T47D (cell line): Measurements from ENCODE around the gene CPA4.
"Not testable (repeated sequence)": the region's sequence is repeated elsewhere in the genome, so short reads cannot be mapped to it uniquely, and the experiment has no call there.

ENCODE experiments used
- DNase-seq, 2 experiments: peaks; one replicate each; pipeline versions ENCODE4 v3.0.0 to v3.0.0-alpha.2; 2011 to 2012; ENCODE audit warnings: low read depth in 1 of 2, low spot score in 1 of 2
- JUND ChIP-seq: IDR thresholded peaks from 2 replicates; pipeline ENCODE4 v1.6.1; 2012; ENCODE audit warnings: low read depth
- in situ Hi-C: cut with HindIII; loops from 2 replicates; pipeline ENCODE4 v1.10.0; 2016; ENCODE audit warnings: low sequenced_read_pairs, low pct_unique_long_range_greater_than_20kb

CPA4 gene

GRCh38 chr7:130319541-130319940, 26.6 kb downstream of the CPA4 start:
- in situ Hi-C loops = no loop called here
- TF ChIP-seq JUND = no peak
- no peak for DNase-seq

GRCh38 chr7:130321542-130322229, 28.7 kb downstream of the CPA4 start:
- in situ Hi-C loops = not testable (repeated sequence)

GRCh38 chr7:130322615-130323014, 29.7 kb downstream of the CPA4 start:
- in situ Hi-C loops = no loop called here
- TF ChIP-seq JUND = no peak
- peak in 1 of 2 experiments; percentile 35 for DNase-seq

More at GRCh38 chr7:130321542-130322229, 28.7 kb downstream of the CPA4 start:
- not testable (repeated sequence) for DNase-seq

- in situ Hi-C loops = no loop called here
These were observed 31.5 kb downstream of the CPA4 start for GRCh38 chr7:130324306-130324943.

GRCh38 chr7:130329681-130330080, 36.7 kb downstream of the CPA4 start:
- in situ Hi-C loops = no loop called here
- DNase-seq = no peak
- no peak for TF ChIP-seq JUND

More at GRCh38 chr7:130324306-130324943, 31.5 kb downstream of the CPA4 start:
- no peak for DNase-seq
- TF ChIP-seq JUND = no peak

- in situ Hi-C loops = no loop called here
- no peak for TF ChIP-seq JUND
- DNase-seq = no peak
These were observed 39.5 kb downstream of the CPA4 start for GRCh38 chr7:130332259-130333053.

- no peak for TF ChIP-seq JUND
- no peak for DNase-seq
- in situ Hi-C loops = no loop called here
These were observed 40.9 kb downstream of the CPA4 start for GRCh38 chr7:130333832-130334231.

GRCh38 chr7:130334274-130334673, 41.3 kb downstream of the CPA4 start:
- DNase-seq = no peak
- in situ Hi-C loops = no loop called here
- no peak for TF ChIP-seq JUND

GRCh38 chr7:130337410-130337971, 44.5 kb downstream of the CPA4 start:
- in situ Hi-C loops = no loop called here
- no peak for TF ChIP-seq JUND
- no peak for DNase-seq

GRCh38 chr7:130338233-130338632, 45.3 kb downstream of the CPA4 start:
- no peak for DNase-seq

GRCh38 chr7:130341882-130342281, 48.9 kb downstream of the CPA4 start:
- DNase-seq = no peak
- in situ Hi-C loops = no loop called here
- no peak for TF ChIP-seq JUND

More at GRCh38 chr7:130338233-130338632, 45.3 kb downstream of the CPA4 start:
- no peak for TF ChIP-seq JUND
- in situ Hi-C loops = no loop called here

GRCh38 chr7:130342701-130343380, 49.9 kb downstream of the CPA4 start:
- in situ Hi-C loops = no loop called here
- DNase-seq = no peak
- TF ChIP-seq JUND = no peak
